H1 (cell line): ENCODE results near the gene ASPG.

Source experiments
- BCL11A ChIP-seq, 2 experiments: IDR thresholded peaks; one replicate each; pipeline ENCODE4 v1.6.1; 2011; ENCODE audit warnings: low read depth in 2 of 2, low read length in 2 of 2, mild to moderate bottlenecking in 2 of 2
- BRCA1 ChIP-seq: IDR thresholded peaks from 2 replicates; pipeline ENCODE4 v1.6.1; 2012; ENCODE audit warnings: low read depth, low read length, improper control_type of control experiment
- EP300 ChIP-seq, 2 experiments: IDR thresholded peaks; 1 replicate in 1 of 2; 2 replicates in 1 of 2; pipeline ENCODE4 v1.6.1; 2011 to 2012; ENCODE audit warnings: low read depth in 2 of 2, low read length in 2 of 2, mild to moderate bottlenecking in 2 of 2, borderline replicate concordance in 1 of 2, inconsistent platforms in 1 of 2, moderate library complexity in 1 of 2
- EZH2 ChIP-seq: fragments of 200-600 bp; sonication (generic); IDR thresholded peaks from 2 replicates; pipeline ENCODE4 v1.7.1; 2012; ENCODE audit warnings: low read depth, mild to moderate bottlenecking, moderate library complexity, low read length, inconsistent platforms; ENCODE audit not compliant: severe bottlenecking
- JUN ChIP-seq: IDR thresholded peaks from 2 replicates; pipeline ENCODE4 v1.6.1; 2011; ENCODE audit warnings: low read depth, mild to moderate bottlenecking, improper control_type of control experiment, low read length
- MAX ChIP-seq: IDR thresholded peaks from 2 replicates; pipeline ENCODE4 v1.6.1; 2012; ENCODE audit warnings: inconsistent platforms
- POLR2A ChIP-seq, 2 experiments: IDR thresholded peaks; 1 replicate in 1 of 2; 2 replicates in 1 of 2; pipeline ENCODE4 v1.6.1; 2011; ENCODE audit warnings: low read depth in 2 of 2, low read length in 2 of 2, mild to moderate bottlenecking in 2 of 2; ENCODE audit errors: control extremely low read depth in 1 of 2
- RAD21 ChIP-seq, 2 experiments: IDR thresholded peaks in 1 of 2; conservative IDR thresholded peaks in 1 of 2; 2 replicates each; pipeline ENCODE4 v1.6.1; 2011; ENCODE audit warnings: low read depth in 2 of 2, low read length in 2 of 2, improper control_type of control experiment in 1 of 2, inconsistent platforms in 1 of 2, mild to moderate bottlenecking in 1 of 2, moderate library complexity in 1 of 2
- RFX5 ChIP-seq: IDR thresholded peaks from 2 replicates; pipeline ENCODE4 v1.6.1; 2011; ENCODE audit warnings: low read depth, low read length, improper control_type of control experiment, borderline replicate concordance
- SIX5 ChIP-seq: IDR thresholded peaks from 2 replicates; pipeline ENCODE4 v1.6.1; 2011; ENCODE audit warnings: mild to moderate bottlenecking, low read depth, low read length
- SUZ12 ChIP-seq: fragments of 200-600 bp; sonication (generic); IDR thresholded peaks from 2 replicates; pipeline ENCODE4 v1.6.1; 2012; ENCODE audit warnings: mild to moderate bottlenecking, inconsistent platforms, low read length, moderate library complexity, mixed read lengths
- ZNF274 ChIP-seq: IDR thresholded peaks from 2 replicates; pipeline ENCODE4 v1.7.0; 2012; ENCODE audit warnings: low read length, borderline replicate concordance; ENCODE audit errors: extremely low read depth
- TF ChIP-seq, protein P1 (sequence below), 3 experiments: IDR thresholded peaks; 1 replicate in 2 of 3; 2 replicates in 1 of 3; pipeline versions ENCODE4 v1.5.1 to v1.6.1; 2011; ENCODE audit warnings: low read length in 3 of 3, mild to moderate bottlenecking in 3 of 3, inconsistent platforms in 2 of 3, low read depth in 1 of 3, moderate library complexity in 1 of 3; ENCODE audit not compliant: insufficient read depth in 1 of 3; ENCODE audit errors: control extremely low read depth in 1 of 3
- TF ChIP-seq, protein P2 (sequence below): IDR thresholded peaks from 2 replicates; pipeline ENCODE4 v1.6.1; 2011; ENCODE audit warnings: low read depth, mild to moderate bottlenecking, low read length; ENCODE audit not compliant: insufficient read depth

DNA sequence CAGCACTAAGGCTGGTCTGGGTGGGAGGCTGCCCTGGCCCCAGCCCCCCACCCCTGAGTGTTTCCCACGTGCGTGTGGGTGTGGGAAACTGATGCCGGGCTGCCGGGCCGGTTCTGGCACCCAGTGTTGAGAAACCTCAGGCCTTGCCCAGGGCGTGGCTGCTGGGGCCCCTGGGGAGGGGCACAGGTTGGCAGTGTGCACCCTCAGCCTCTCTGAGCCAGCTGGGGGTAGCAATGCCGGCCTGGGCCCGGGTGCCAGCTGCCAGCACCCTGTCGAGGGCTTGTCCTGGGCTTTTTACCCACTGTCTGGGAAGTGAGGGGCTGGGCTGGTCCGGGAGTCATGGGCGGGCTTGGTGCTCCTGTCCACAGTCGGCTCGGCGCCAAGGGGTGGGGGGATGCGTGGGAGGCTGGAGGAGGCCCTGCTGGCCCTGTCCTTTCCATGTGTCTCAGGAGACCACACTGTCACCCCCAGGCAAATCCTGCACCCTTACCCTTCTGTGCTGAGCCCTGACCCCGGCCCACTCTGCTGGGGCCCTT lies 15.7 kb downstream of the ASPG start:
- no peak for TF ChIP-seq MAX
- TF ChIP-seq, protein P1, sequence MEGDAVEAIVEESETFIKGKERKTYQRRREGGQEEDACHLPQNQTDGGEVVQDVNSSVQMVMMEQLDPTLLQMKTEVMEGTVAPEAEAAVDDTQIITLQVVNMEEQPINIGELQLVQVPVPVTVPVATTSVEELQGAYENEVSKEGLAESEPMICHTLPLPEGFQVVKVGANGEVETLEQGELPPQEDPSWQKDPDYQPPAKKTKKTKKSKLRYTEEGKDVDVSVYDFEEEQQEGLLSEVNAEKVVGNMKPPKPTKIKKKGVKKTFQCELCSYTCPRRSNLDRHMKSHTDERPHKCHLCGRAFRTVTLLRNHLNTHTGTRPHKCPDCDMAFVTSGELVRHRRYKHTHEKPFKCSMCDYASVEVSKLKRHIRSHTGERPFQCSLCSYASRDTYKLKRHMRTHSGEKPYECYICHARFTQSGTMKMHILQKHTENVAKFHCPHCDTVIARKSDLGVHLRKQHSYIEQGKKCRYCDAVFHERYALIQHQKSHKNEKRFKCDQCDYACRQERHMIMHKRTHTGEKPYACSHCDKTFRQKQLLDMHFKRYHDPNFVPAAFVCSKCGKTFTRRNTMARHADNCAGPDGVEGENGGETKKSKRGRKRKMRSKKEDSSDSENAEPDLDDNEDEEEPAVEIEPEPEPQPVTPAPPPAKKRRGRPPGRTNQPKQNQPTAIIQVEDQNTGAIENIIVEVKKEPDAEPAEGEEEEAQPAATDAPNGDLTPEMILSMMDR (IDR thresholded peaks at IDR 0.05; ENCODE audit: control extremely low read depth in 1 of 3, insufficient read depth in 1 of 3, low read depth in 1 of 3, low read length in 3 of 3) = no peak
- no peak for TF ChIP-seq EP300 (IDR thresholded peaks at IDR 0.05; ENCODE audit: borderline replicate concordance in 1 of 2, low read depth in 2 of 2, low read length in 2 of 2)
- no peak for TF ChIP-seq SIX5
- no peak for TF ChIP-seq BRCA1
- no peak for TF ChIP-seq POLR2A (IDR thresholded peaks at IDR 0.05; ENCODE audit: control extremely low read depth in 1 of 2, low read depth in 2 of 2, low read length in 2 of 2)
- TF ChIP-seq SUZ12 = no peak
- TF ChIP-seq, protein P2, sequence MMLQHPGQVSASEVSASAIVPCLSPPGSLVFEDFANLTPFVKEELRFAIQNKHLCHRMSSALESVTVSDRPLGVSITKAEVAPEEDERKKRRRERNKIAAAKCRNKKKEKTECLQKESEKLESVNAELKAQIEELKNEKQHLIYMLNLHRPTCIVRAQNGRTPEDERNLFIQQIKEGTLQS = no peak
- TF ChIP-seq RAD21 (IDR thresholded peaks at IDR 0.05 in 1 of 2, conservative IDR thresholded peaks at IDR 0.05 in 1 of 2; ENCODE audit: low read depth in 2 of 2, low read length in 2 of 2) = no peak
- TF ChIP-seq RFX5 = no peak
- TF ChIP-seq EZH2 = no peak
- no peak for TF ChIP-seq ZNF274
- no peak for TF ChIP-seq JUN
- TF ChIP-seq BCL11A (IDR thresholded peaks at IDR 0.05; ENCODE audit: low read depth in 2 of 2, low read length in 2 of 2) = no peak
